ENCODE measurements around the gene LRFN5. TPM values are rescaled to one million over a fixed set of nuclear protein-coding genes. Genes with fewer than 3 reads are reported as not detected.

The LRFN5 gene
- total and polyA plus RNA-seq, 2 experiments from 2014 or later: 1.9 to 6.8 TPM

DNA sequence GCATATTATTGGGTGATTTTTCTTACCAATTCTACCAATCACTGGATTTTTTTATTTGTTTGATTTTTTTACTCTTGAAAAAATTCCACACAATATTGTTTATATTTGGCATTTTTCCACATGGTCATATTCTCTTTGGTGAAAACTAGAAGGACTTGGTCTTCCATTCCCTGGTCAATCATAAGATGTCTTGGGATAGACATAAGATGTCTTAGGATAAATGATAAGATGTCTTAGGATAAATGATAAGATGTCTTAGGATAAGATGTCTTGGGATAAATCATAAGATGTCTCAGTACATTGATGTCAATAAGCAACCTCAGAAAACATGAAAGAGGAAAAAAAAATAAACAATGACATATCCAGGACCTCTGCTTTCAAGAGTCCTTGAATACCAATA, 309.1 kb downstream of the LRFN5 start (continued):
- TF ChIP-seq JUNB (IDR thresholded peaks at IDR 0.05; ENCODE audit: unreplicated experiment) (no peak), POLR2AphosphoS5 (IDR thresholded peaks at IDR 0.05; ENCODE audit: low read depth) (no peak), ZNF331 (CRISPR knock-in tag; IDR thresholded peaks at IDR 0.05; ENCODE audit: low read depth) (no peak), CREB1 (CRISPR knock-in tag; IDR thresholded peaks at IDR 0.05; ENCODE audit: low read depth) (no peak)
- TF ChIP-seq, protein P1, sequence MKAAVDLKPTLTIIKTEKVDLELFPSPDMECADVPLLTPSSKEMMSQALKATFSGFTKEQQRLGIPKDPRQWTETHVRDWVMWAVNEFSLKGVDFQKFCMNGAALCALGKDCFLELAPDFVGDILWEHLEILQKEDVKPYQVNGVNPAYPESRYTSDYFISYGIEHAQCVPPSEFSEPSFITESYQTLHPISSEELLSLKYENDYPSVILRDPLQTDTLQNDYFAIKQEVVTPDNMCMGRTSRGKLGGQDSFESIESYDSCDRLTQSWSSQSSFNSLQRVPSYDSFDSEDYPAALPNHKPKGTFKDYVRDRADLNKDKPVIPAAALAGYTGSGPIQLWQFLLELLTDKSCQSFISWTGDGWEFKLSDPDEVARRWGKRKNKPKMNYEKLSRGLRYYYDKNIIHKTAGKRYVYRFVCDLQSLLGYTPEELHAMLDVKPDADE (IDR thresholded peaks at IDR 0.05): no peak
- TF ChIP-seq, protein P2, sequence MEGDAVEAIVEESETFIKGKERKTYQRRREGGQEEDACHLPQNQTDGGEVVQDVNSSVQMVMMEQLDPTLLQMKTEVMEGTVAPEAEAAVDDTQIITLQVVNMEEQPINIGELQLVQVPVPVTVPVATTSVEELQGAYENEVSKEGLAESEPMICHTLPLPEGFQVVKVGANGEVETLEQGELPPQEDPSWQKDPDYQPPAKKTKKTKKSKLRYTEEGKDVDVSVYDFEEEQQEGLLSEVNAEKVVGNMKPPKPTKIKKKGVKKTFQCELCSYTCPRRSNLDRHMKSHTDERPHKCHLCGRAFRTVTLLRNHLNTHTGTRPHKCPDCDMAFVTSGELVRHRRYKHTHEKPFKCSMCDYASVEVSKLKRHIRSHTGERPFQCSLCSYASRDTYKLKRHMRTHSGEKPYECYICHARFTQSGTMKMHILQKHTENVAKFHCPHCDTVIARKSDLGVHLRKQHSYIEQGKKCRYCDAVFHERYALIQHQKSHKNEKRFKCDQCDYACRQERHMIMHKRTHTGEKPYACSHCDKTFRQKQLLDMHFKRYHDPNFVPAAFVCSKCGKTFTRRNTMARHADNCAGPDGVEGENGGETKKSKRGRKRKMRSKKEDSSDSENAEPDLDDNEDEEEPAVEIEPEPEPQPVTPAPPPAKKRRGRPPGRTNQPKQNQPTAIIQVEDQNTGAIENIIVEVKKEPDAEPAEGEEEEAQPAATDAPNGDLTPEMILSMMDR (conservative IDR thresholded peaks at IDR 0.05; ENCODE audit: low read depth in 2 of 2): no peak
- TF ChIP-seq, protein P3, sequence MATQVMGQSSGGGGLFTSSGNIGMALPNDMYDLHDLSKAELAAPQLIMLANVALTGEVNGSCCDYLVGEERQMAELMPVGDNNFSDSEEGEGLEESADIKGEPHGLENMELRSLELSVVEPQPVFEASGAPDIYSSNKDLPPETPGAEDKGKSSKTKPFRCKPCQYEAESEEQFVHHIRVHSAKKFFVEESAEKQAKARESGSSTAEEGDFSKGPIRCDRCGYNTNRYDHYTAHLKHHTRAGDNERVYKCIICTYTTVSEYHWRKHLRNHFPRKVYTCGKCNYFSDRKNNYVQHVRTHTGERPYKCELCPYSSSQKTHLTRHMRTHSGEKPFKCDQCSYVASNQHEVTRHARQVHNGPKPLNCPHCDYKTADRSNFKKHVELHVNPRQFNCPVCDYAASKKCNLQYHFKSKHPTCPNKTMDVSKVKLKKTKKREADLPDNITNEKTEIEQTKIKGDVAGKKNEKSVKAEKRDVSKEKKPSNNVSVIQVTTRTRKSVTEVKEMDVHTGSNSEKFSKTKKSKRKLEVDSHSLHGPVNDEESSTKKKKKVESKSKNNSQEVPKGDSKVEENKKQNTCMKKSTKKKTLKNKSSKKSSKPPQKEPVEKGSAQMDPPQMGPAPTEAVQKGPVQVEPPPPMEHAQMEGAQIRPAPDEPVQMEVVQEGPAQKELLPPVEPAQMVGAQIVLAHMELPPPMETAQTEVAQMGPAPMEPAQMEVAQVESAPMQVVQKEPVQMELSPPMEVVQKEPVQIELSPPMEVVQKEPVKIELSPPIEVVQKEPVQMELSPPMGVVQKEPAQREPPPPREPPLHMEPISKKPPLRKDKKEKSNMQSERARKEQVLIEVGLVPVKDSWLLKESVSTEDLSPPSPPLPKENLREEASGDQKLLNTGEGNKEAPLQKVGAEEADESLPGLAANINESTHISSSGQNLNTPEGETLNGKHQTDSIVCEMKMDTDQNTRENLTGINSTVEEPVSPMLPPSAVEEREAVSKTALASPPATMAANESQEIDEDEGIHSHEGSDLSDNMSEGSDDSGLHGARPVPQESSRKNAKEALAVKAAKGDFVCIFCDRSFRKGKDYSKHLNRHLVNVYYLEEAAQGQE (IDR thresholded peaks at IDR 0.05; ENCODE audit: unreplicated experiment): no peak

DNA sequence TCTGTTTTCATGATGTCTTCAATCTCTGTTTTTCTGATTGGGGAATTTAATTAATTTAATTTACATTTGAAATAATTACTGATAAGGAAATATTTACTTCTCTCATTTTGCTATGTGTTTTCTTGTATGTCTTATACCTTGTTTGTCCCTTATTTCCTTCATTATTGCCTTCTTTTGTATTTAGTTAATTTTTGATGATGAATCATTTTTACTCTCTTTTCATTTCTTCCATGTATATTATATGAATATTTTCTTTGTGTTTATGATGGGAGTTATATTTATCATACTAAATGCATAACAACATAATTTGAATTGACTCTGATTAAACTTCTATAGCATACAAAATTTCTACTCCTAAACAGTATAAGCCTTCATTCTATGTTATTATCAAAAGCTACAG, 309.6 kb downstream of the LRFN5 start:
- Mint-ChIP-seq H3K27ac (no peak overlapping the region), H3K4me3 (no peak overlapping the region), H3K4me1 (no peaks in the 10 kb centered on the region), H3K27me3 (ENCODE audit: insufficient read depth, low read depth, poor library complexity) (no peaks in the 10 kb centered on the region), H3K9me3 (no peaks in the 10 kb centered on the region), H3K36me3 (ENCODE audit: low read depth) (no peaks in the 10 kb centered on the region)
- H3K4me2 ChIP-seq: no peak overlapping the region
- H3K36me3 ChIP-seq (ENCODE audit: insufficient read depth): no peaks in the 10 kb centered on the region
- no peaks in the 10 kb centered on the region; the same call in 1 of the 2 replicates for H3K9me2 ChIP-seq (ENCODE audit: insufficient read depth)
- no peak overlapping the region for H3K4me3 ChIP-seq
- DNase-seq (ENCODE audit: low spot score) (no peak), ATAC-seq (no peak)
- H2AFZ ChIP-seq: no peak overlapping the region
- no peaks in the 10 kb centered on the region for H3K79me2 ChIP-seq (replicated peaks; ENCODE audit: insufficient read depth)
- no peak overlapping the region for H3K27ac ChIP-seq (ENCODE audit: low read depth)
- H3K4me1 ChIP-seq (ENCODE audit: insufficient read depth): no peaks in the 10 kb centered on the region
- H3K27me3 ChIP-seq (ENCODE audit: insufficient read depth): no peaks in the 10 kb centered on the region
- no peaks in the 10 kb centered on the region for H4K20me1 ChIP-seq (replicated peaks; ENCODE audit: insufficient read depth)
- H3F3A ChIP-seq (replicated peaks; ENCODE audit: low read depth): no peaks in the 10 kb centered on the region
- TF ChIP-seq STAT1 (IDR thresholded peaks at IDR 0.05; ENCODE audit: unreplicated experiment): no peak
- TF ChIP-seq, protein P4, sequence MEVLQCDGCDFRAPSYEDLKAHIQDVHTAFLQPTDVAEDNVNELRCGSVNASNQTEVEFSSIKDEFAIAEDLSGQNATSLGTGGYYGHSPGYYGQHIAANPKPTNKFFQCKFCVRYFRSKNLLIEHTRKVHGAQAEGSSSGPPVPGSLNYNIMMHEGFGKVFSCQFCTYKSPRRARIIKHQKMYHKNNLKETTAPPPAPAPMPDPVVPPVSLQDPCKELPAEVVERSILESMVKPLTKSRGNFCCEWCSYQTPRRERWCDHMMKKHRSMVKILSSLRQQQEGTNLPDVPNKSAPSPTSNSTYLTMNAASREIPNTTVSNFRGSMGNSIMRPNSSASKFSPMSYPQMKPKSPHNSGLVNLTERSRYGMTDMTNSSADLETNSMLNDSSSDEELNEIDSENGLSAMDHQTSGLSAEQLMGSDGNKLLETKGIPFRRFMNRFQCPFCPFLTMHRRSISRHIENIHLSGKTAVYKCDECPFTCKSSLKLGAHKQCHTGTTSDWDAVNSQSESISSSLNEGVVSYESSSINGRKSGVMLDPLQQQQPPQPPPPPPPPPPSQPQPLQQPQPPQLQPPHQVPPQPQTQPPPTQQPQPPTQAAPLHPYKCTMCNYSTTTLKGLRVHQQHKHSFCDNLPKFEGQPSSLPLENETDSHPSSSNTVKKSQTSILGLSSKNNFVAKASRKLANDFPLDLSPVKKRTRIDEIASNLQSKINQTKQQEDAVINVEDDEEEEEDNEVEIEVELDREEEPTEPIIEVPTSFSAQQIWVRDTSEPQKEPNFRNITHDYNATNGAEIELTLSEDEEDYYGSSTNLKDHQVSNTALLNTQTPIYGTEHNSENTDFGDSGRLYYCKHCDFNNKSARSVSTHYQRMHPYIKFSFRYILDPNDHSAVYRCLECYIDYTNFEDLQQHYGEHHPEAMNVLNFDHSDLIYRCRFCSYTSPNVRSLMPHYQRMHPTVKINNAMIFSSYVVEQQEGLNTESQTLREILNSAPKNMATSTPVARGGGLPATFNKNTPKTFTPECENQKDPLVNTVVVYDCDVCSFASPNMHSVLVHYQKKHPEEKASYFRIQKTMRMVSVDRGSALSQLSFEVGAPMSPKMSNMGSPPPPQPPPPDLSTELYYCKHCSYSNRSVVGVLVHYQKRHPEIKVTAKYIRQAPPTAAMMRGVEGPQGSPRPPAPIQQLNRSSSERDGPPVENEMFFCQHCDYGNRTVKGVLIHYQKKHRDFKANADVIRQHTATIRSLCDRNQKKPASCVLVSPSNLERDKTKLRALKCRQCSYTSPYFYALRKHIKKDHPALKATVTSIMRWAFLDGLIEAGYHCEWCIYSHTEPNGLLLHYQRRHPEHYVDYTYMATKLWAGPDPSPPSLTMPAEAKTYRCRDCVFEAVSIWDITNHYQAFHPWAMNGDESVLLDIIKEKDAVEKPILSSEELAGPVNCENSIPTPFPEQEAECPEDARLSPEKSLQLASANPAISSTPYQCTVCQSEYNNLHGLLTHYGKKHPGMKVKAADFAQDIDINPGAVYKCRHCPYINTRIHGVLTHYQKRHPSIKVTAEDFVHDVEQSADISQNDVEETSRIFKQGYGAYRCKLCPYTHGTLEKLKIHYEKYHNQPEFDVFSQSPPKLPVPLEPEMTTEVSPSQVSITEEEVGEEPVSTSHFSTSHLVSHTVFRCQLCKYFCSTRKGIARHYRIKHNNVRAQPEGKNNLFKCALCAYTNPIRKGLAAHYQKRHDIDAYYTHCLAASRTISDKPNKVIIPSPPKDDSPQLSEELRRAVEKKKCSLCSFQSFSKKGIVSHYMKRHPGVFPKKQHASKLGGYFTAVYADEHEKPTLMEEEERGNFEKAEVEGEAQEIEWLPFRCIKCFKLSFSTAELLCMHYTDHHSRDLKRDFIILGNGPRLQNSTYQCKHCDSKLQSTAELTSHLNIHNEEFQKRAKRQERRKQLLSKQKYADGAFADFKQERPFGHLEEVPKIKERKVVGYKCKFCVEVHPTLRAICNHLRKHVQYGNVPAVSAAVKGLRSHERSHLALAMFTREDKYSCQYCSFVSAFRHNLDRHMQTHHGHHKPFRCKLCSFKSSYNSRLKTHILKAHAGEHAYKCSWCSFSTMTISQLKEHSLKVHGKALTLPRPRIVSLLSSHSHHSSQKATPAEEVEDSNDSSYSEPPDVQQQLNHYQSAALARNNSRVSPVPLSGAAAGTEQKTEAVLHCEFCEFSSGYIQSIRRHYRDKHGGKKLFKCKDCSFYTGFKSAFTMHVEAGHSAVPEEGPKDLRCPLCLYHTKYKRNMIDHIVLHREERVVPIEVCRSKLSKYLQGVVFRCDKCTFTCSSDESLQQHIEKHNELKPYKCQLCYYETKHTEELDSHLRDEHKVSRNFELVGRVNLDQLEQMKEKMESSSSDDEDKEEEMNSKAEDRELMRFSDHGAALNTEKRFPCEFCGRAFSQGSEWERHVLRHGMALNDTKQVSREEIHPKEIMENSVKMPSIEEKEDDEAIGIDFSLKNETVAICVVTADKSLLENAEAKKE (CRISPR knock-in tag; IDR thresholded peaks at IDR 0.05): no peak
- TF ChIP-seq, protein P3 (IDR thresholded peaks at IDR 0.05; ENCODE audit: unreplicated experiment): no peak
- no peak for TF ChIP-seq ZNF331 (CRISPR knock-in tag; IDR thresholded peaks at IDR 0.05; ENCODE audit: low read depth)

All from GM23338 (cell line).